Stimulated activated CD8-positive, alpha-beta memory T cell treated with anti-CD3 and anti-CD28 coated beads, Interleukin-4, amount 100 ng/mL, for 1 hour (primary cell): Measurements from ENCODE around the gene ZIC5.

ENCODE experiments used
- DNase-seq, 2 donors: peaks; one replicate each; pipeline ENCODE4 v3.0.0-alpha.2; 2020; ENCODE audit warnings: low read depth in 2 of 2, low spot score in 1 of 2

Gene ZIC5

GRCh38 chr13:99938635-99939034 is 32.9 kb downstream of the ZIC5 start:
- no peak for DNase-seq

DNA sequence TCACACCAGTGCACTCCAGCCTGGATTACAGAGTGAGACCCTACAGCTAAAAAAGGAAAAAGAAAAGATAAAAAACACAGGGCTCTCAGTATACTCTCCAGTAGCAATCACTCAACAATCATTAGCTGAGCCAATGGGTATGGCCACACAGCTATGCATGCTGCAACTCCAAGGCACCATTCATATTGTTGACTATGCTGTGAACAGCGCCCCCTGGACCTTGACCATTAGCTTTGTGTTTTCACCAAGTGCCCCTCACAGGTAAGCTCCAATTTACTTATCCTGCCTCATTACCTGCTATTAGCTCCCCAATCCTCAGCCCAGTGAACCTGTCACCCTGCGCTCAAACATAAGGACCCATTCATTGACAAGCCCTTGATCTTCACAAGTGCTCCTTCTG is 35.8 kb downstream of the ZIC5 start:
- no peak for DNase-seq

- no peak for DNase-seq
These were observed 38.7 kb downstream of the ZIC5 start for GRCh38 chr13:99932912-99933311.

DNA sequence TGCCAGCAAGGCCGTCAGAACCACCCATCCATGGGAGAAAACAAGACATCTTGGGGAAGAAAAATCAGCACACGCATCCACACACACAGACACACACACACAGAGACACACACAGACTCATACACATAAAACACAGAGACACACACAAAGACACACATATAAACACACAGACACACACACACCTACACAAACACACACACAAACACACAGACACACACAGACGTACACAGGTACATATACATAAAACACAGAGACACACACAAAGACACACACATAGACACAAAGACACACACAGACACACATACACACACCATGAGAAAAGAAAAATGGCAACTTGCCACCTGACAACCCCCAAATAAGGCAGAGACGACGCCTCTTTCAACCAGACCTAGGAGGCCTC is 40.6 kb downstream of the ZIC5 start:
- no peak for DNase-seq

GRCh38 chr13:99929866-99930265 is 41.7 kb downstream of the ZIC5 start:
- no peak for DNase-seq

GRCh38 chr13:99926014-99926731 is 45.4 kb downstream of the ZIC5 start:
- DNase-seq: no peak

DNA sequence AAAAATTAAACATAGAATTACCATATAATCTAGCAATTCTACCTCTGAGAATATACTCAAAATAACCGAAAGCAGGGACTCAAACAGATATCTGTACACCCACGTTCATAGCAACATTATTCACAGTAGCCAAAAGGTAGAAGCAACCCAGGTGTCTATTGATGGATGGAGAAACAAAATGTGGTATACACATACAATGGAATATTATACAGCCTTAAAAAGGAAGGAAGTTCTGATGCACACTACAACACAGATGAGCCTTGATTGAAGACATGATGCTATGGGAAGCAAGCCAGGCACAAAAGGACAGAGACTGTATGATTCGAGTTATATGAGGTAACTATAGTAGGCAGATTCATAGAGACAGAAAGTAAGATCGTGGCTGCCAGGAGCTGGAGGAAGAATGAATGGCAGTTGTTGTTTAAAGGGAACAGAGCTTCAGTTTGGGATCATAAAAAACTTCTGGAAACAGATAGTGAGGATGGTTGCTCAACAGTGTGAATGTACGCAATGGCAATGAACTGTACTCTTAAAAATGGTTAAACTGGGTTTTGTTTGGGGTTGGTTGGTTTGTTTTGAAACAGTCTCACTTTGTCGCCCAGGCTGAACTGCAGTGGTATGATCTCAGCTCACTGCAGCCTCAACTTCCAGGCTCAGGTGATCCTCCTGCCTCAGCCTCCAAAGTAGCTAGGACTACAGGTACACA is 47.5 kb downstream of the ZIC5 start:
- no peak for DNase-seq

DNA sequence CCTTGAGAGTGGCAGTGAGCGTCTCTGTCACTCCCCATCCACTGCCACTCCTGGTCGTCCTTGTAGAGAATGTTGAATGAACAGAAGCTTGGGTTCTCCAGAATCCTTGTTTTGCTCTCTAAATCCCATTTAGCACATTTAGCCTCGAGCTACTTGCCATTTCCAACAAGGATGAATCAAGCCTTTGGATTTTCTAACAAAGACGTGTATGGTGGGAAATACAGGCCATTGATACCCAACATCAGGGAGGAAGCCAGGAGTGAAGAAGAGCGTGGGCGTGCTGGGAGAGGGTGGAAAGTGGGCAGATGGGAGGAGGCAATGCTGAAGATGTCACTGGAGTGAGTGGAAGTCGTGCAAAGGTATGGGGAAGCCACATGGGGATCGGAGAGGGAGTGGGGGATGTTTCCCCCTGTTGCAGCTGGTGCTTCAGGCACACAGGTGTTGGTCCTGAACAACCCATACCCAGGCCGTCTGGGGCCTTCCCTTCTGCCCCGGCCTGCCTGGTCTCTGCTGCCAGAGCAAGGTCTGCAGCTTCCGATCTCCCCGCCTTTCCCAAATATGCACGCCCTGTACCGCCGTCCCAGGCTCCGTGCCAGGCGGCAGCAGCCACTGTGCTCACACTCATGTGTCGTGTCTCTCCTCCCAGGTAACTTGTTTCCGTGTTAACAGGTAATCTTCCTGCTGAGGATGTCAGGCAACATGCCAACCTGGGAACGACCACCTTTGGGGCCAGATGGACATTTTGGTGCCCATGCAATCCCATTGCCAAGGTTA is 48.7 kb downstream of the ZIC5 start:
- DNase-seq: no peak

GRCh38 chr13:99919132-99919531 is 52.4 kb downstream of the ZIC5 start:
- DNase-seq: no peak

GRCh38 chr13:99916366-99917103 is 55.0 kb downstream of the ZIC5 start:
- no peak for DNase-seq

DNA sequence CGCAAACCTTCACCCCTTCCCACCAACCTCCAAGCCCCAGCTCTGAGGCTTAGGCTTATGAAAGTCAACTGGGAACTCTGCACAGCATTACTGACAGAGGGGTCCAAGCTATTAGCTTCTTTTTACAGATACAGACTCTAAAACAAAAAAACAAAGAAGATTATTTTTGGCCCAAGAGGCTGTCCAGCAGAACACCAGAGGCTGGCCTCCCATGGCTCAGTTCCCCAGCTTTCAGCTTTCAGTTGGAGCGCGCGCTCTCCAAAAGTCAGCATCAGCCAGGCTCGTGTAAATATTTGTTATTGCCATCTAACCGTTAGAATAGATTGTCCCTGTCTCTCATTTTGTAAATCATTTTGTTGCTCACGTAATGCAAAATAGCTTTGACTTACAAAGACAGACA is 58.4 kb downstream of the ZIC5 start:
- no peak for DNase-seq
